Endothelial cell of umbilical vein (primary cell): ENCODE results near the gene KCNJ15.

ENCODE experiments used
- JUN ChIP-seq: IDR thresholded peaks from 2 replicates; pipeline ENCODE4 v1.6.1; 2011; ENCODE audit warnings: borderline replicate concordance, low read depth; ENCODE audit not compliant: insufficient read length, insufficient read depth
- POLR2AphosphoS5 ChIP-seq: IDR thresholded peaks from 2 replicates; pipeline ENCODE4 v1.6.1; 2012; ENCODE audit warnings: low read depth, mild to moderate bottlenecking, control low read depth, low read length, moderate library complexity; ENCODE audit not compliant: insufficient read depth

DNA sequence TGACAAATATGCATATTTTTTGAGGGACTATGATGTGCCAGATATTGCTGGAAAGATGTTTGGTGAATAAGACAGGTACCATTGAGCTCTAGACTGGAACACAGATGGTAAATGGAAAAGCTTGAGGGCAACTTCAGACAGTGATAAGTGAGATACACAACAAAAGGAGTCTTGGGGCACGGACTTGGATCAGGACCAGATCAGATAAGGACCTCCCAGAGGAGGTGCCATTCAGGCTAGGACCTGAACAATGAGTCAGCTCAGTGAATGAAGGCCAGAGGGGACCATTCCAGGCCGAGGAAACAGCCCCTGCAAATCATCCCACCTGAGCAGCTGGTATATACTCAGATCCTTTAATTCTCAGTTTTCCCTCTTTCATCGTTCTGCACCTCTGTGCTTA is 1.8 kb upstream of the KCNJ15 start:
- TF ChIP-seq JUN, result no peak
- no peak for TF ChIP-seq POLR2AphosphoS5
